HG03095 (cell line): Measurements from ENCODE around the gene GCGR.

Experiments
- ATAC-seq: cut with Tn5 transposase; IDR thresholded peaks from one replicate; pipeline ENCODE4 v1.9.1; 2021; ENCODE audit warnings: moderate library complexity; ENCODE audit not compliant: unreplicated experiment

Gene GCGR

DNA sequence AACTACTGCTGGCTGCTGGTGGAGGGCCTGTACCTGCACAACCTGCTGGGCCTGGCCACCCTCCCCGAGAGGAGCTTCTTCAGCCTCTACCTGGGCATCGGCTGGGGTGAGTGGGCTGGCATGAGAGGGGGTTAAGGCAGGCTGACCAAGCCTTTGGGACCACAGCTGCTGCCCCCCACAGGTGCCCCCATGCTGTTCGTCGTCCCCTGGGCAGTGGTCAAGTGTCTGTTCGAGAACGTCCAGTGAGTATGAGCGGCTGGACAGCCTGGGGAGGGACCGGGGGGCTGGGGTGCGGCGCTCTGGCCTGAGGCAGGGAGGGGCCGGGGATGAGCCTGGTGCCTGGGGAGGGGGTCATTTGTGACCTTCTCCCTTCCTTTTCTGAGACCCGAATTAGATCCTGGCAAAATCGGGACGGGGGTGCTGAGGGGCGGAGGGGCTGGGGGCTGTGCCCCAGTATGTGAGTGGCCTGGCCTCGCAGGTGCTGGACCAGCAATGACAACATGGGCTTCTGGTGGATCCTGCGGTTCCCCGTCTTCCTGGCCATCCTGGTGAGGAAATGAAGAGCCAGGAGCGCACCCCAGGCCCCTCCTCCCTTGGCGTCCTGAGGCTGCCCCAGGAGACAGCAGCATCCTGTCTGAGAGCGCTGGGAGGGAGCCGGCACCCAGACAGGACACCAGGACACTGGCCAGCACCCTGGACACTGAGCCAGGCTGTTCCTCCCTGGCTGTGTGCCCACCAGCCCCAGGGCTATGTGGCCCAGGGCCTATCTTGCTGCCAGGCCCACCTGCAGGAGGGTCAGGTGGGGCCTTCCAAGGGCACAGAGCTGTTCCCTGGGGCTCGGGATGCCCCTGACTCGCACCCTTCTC is 8.0 kb downstream of the GCGR start:
- ATAC-seq, result no peak

DNA sequence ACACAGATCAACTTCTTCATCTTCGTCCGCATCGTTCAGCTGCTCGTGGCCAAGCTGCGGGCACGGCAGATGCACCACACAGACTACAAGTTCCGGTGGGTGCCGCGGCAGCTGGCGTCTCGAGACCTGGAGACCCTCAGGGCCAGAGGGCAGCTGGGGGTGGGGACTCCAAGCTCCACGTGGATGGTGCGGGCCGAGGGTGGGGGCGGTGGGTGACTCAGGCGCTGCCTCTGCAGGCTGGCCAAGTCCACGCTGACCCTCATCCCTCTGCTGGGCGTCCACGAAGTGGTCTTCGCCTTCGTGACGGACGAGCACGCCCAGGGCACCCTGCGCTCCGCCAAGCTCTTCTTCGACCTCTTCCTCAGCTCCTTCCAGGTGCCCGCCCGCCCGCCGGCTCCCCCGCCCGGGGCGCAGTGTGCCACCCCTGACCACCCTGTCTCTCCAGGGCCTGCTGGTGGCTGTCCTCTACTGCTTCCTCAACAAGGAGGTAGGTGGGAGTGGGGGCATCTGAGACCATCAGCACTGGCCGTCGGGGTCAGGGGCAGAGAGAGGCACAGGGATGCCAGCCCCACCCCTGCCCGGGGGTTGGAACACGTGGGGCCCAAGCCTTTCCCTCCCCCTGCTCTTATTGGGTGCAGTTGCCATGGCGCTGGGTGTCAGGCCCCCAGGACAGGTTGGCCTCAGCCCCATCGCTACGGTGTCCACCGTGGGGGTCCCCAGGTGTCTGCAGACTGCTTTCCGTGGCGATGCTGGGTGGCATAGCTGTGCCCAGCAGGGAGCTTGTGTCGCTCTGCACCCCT is 8.8 kb downstream of the GCGR start:
- ATAC-seq, result no peak

DNA sequence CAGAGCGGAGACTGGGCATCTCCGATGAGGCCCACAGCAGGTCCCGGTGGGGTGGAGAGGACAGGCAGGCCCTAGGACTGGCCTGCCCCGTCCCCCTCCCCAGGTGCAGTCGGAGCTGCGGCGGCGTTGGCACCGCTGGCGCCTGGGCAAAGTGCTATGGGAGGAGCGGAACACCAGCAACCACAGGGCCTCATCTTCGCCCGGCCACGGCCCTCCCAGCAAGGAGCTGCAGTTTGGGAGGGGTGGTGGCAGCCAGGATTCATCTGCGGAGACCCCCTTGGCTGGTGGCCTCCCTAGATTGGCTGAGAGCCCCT is 9.4 kb downstream of the GCGR start:
- no peak for ATAC-seq

DNA sequence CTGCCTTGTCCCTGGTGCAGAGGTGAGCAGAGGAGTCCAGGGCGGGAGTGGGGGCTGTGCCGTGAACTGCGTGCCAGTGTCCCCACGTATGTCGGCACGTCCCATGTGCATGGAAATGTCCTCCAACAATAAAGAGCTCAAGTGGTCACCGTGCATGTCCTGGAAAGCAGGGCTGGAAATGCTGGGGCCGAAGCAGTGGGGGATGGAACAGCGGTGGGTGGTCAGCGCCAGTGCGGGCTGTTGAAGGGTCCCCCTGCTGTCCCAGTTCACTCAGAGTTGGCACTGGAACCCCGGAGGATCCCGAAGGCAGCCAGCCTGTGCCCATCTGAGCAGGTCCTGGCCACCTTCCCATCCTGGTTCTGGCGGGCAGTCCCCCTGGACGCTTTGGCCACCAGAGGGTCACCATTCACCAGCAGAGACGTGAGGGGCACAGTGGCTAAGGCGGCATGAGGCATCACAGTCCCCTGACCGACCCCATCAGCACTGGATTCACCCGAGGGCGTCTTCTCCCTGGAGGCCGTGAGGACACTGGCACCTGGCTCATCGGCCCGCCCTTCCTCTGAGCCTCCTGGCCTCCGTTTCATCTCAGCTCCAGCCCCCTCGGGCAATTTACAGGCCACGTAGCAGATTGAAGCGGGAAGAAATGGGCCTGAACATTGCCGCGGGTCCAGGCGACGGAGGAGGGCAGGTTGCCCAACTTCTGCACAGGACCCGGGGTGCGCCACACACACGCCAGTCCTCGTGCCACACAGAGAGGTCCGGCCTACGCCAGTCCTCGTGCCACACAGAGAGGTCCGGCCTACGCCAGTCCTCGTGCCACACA is 10.1 kb downstream of the GCGR start:
- ATAC-seq, result no peak

DNA sequence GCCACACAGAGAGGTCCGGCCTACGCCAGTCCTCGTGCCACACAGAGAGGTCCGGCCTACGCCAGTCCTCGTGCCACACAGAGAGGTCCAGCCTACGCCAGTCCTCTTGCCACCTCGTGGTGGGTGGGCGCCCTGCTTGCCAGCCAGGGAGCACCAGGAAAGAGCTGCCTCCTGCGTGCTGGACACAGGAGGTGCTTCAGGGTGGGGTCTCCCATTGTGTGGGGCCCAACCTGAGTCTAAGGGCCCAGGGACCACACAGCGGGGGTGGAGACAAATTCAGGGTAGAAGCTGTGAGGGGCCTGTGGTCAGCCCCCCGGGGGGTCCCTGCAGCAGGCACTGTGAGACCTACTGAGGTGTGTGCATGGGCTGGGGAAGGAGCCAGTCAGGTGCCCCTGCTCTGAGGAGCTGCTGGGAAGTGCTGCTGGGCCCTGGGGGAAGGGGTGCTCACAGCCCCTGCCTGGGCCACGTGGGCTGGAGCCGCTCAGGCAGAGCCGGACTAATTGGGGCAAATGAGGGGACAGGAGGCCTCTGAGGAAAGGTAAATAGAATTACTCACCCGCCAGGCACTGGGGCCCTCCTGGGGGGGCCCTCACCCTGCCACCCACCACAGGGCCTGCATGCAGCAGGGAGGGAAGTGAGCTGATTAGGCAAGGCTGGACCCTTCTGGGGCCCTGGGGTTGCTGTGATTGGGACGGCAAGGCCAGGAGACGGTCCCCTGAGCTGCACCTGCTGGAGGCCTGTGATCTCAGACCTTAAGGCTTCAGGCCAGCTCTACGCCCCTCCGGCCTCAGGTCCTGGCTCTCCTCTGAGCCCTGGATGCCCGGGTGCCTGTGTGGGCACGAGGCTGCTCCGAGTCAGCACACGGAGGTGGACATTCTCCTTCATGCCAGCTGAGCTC is 11.0 kb downstream of the GCGR start:
- no peak for ATAC-seq

DNA sequence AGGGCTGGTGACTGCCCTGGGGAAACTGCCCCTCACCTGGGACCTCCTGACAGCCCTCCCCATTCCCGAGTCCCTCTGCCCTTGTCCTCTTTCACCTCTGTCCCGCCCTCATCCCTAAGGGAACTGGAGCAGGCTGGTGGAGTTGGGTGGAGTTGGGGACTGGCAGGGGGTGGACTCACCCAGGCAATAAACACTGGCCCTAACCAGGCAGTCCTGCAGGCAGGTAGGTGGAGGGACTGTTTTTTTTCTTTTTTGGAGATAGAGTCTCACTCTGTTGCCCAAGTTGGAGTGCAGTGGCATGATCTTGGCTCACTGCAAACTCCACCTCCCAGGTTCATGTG is 11.7 kb downstream of the GCGR start:
- no peak for ATAC-seq

DNA sequence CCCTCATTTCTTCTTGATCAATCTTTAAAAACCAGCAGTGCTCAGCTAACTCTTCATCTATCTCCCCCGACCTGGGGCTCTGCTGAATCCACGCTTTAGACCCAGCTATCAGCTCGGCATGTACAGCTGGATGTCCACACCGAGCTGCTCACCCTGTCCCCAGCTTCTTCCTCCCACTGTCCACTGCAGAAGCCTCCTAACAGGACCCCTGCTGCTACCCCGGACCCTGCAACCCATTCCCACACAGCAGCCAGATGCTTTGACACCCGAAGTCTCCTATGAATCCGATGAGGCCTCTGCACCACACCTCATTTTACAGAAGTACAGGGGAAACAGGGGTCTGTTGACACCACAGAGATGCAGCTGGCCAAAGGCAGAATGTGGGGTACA is 13.8 kb downstream of the GCGR start:
- ATAC-seq, result no peak

DNA sequence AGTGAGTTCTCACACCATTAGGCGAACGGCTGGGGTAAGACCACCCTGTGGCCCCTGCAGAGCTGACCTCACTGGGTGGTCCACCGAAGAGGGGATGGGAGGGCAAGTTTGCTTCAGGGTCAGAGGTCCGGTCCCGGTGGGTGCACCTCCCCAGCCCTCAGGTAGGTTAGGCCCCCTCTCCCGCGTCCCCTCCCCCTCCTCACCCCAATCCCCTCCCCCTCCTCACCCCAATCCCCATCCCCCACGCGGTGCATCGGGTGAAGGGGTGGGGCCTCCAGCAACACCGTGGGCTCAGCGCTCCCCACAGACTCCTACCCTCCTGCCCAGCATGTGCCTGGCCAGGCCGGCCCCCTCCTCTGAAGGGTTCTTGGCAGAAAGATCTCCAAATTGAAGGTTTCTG is 15.8 kb downstream of the GCGR start:
- ATAC-seq, result no peak

DNA sequence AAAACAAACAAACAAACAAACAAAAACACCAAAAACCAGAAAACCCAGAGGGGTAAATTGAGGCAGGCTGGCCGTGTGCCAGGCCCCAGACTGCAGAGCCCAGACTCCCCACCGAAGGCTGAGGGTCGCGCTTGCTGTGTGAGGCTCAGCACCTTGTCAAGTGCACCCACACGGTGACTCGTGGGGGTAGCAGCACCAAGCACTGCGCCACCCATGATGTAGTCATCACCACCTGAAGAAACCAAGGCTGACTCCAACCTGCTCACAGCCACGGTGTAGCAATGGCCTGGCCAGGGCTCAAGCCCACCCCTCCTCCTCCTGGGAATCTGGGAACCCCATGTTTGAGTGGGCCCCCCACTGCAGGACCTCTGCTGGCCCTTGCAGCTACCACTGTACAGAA is 17.2 kb downstream of the GCGR start:
- ATAC-seq, result no peak

DNA sequence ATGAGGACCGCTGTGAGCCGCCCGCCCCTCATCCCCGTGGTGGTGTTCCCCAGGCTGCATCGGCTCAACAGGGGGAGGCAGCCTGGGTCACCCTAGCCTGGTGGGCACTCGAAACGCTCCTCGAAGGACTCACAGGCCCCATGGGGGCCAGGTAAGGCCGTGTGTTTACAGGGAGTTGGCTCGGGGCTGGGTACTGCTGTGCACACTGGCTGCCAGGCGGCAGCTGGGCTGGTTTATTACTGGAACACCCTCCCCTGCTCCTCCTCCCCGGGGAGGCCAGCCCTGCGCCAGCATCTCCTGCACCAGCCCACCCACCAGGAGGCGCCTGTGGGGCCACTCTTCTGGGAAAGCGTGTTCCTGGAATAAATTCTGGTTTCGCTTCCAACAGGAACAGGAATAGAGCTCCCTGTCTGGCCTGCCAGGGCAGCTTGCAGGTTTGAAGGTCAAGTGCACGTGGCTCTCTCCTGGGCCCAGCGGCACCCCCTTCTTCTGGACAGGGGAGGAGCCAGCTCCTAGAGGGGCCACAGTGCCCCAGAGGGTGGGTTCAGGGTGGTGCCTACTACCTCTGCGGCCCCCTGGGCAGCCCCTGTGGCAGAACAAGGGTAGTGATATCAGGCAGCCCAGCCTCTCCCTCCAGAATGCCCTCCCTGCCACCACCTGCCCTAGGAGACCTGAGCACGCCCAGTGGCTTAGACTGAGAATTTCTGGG is 17.8 kb downstream of the GCGR start:
- ATAC-seq, result no peak

DNA sequence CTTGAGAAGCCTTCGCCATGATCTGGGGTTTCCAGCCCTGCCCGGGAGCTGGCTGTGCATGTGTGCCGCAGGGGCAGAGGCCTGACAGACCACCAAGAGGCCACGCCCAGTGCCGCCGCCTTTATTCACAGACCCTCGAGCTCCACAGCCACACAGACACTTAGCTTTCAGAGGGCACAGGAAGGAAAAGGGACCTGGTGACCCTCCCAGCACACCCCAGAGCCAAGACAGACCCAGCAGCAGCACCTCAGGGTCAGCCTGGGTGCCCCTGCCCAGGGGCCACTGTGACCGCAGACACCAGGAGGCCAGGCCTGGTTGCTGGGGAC is 18.3 kb downstream of the GCGR start:
- ATAC-seq, result no peak

DNA sequence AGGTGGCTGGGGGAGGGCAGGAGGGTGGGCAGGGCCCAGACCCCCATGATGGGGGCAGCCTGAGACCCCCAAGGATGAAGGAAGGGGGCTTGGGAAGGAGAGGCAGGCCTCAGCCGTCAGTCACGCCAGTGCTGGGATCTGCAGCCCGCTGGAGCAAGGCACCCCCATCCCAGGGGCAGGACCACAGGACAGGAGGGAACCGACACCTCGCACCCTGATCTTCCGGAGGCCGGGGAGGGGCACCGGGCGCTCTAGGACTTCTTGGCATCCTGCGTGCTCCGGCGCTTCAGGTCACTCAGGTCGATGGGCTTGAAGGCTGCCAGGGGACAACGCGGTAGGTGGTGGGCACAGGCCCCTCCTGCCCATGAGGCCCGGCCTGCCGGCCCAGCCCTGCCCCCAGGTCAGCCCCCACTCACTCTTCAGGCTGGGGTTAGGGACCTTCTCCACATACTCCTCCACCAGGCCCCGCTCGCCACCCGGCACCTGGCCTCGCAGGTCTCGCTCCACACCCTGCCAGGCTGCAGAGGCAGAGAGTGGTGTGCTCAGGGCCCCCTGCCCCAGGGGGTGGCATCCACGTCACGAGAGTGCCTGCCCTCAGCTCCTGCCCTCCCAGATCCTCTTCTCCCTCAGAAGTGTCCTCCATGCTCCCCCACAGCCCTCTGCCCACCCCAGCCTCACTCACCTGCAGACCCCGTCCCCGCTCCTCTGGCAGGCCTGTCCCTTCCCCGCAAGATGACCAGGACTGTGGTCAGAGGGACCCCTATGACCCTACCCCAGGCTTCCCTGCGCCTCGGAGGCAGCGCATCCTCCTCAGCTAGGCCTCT is 19.3 kb downstream of the GCGR start:
- no peak for ATAC-seq

DNA sequence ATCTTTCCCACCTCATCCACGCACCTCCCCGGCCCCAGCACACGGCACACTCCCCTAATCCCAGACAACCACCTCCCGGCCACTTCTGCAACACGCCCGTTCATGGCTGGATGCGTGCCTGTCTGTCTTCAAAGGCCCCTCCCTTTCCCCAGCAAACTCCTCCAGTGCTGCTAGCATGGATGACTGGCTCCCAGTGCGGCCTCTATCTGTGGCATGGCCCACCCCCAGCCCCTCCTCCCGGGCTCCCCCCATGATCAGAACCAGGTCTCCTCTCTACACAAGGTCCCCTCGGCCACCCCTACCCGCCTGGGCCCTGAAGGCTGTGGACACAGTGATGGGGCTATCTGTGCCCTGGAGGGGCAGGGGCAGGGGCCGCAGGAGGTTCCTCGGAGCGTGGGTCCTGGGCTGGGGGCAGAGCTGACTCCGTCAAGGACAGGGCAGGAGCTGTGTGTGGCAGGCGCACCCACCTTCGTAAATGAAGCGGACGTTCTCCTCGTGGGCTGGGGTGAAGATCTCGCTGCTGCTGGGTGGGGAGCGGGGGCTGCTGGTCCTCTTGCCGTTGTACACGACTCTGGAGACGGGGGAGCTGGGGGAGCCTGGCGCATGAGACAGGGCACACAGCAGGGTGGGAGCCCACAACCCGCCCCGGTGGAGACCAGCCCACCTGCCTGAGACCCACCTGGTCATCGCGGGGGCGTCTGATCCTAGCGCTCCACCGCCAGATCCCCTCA is 20.0 kb downstream of the GCGR start:
- ATAC-seq, result no peak

DNA sequence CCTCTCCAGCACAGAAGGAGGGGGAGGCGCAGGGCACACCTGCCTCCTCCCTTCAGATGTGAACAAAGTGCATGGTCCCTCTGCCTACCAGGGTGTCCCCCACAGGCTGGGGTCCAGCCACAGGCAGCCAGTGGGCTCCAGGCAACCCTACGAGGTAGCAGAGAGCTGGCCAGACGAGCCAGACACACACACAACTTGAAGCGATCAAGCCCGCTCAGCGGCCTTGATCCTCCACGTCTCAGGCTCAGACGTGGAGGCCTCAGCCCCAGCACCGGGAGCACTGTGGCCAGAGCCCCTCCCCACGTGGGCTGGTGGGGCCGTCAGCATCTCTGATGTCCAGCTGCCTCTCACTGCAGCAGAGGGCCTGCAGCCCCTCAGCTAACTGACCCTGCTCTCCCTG is 20.6 kb downstream of the GCGR start:
- no peak for ATAC-seq

DNA sequence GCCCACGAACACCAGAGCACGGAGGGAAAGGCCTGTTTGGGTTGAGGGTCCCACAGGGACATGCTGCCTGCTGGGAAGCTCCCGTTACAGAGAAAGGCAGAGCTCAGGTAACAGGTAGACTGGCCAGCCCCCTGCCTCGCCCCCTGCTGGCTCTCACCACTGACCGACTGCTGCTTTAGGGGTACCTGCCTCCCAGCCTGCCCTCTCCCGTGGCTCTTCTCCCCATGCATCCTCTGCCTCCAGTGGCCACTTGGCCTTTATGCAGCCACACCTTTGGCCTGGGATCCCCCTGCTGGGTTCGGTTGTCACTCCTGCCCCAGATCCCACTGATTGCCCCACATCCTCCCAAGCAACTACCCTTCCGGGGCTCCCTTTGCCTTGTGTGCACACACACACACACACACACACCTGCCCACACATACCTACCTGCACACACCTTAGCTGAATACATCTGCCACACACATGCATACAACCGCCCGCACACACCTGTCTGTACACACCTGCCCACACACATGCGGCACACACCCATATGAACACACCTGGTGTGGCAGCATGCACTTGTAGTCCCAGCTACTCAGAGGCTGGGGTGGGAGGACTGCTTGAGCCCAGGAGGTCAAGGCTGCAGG is 22.0 kb downstream of the GCGR start:
- no peak for ATAC-seq

DNA sequence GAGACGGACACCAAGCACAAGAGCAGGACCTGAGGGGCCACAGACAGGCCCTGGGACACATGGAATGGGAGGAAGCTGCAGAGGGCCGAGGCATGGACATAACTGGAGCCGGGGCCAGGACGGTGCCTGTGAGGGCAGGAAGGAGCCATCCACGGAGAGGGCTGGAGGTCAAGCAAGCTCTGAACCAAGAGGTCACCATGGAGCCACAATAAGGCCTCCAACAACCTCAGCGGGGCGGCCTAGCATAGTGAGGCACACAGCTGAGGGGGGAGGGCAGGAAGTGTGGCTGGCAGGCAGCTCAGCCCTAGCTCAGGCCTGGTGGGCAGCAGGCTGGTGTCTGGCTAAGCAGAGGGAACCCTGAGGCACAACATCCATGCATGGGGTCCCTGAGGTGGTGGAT is 24.7 kb downstream of the GCGR start:
- ATAC-seq, result no peak

DNA sequence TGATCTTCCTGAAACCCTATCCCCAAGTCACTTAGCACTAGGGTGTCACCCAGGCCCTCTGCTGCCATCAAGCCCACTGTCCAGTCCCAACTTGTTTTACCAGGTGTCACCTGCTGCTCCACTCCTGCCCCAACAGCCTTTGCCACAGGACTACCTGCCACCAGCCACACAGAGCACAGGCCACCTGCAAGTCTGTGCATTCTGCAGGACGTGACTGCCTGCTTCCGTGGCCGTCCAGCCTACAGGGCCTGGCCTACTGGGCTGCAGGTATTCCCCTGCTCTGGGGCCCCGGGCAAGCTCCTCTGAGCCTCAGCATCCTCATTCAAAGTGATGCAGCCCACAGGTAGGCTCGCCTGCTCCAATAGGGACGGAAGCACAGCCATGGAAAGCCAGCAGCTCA is 25.9 kb downstream of the GCGR start:
- no peak for ATAC-seq

DNA sequence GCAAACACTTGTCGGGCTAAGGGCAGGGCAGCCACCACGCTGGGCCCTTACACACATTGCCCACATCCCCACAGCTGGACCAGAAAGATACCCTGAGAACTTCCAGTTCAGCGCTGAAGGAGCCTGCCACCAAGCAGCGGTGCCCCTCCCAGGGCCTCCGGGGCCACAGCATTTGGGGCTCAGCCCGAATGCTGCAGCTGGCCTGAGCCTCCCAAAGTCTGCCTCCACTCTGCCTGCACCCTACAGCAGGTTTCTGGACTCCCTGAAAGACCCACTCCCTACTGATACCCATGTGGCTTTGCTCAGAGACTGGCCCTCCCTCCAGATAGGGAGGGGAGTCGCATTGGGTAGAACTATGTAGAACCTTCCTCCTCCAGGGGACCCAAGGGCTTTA is 27.6 kb downstream of the GCGR start:
- no peak for ATAC-seq
